ENCODE results near the gene IQGAP1.

DNA sequence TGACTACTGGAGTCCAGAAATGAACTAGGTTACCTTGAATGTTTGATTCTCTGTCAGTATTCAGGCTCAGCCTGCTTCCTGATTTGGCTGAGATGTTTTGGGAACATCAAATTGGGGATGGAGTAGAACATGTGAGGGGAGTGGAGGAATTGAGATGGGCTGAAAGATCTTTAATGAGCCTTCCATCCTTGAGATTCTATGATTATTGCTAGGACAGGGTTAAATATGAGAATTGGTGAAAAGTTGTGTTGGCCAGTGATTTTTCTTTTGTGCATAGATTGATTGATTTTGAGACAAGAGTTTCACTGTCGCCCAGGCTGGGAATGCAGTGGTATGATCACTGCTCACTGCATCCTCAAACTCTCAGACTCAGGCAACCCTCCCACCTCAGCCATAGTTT, 32.4 kb downstream of the IQGAP1 start:
- TF ChIP-seq EZH2 (IDR thresholded peaks at IDR 0.05; ENCODE audit: borderline replicate concordance) (no peak), CTCF (IDR thresholded peaks at IDR 0.05; ENCODE audit: poor library complexity) (no peak), EZH2phosphoT487 (IDR thresholded peaks at IDR 0.05; ENCODE audit: low read depth, severe bottlenecking, unreplicated experiment) (no peak)

All from hepatocyte (in vitro differentiated cells).